Measurements from ENCODE around the gene CACNA1I. TPM values are rescaled to one million over a fixed set of nuclear protein-coding genes. Genes with fewer than 3 reads are reported as not detected.

Gene CACNA1I
- total RNA-seq, 4 donors from 2014 or later = under 0.01 to 0.39 (median 0.33) TPM; not detected in 1

DNA sequence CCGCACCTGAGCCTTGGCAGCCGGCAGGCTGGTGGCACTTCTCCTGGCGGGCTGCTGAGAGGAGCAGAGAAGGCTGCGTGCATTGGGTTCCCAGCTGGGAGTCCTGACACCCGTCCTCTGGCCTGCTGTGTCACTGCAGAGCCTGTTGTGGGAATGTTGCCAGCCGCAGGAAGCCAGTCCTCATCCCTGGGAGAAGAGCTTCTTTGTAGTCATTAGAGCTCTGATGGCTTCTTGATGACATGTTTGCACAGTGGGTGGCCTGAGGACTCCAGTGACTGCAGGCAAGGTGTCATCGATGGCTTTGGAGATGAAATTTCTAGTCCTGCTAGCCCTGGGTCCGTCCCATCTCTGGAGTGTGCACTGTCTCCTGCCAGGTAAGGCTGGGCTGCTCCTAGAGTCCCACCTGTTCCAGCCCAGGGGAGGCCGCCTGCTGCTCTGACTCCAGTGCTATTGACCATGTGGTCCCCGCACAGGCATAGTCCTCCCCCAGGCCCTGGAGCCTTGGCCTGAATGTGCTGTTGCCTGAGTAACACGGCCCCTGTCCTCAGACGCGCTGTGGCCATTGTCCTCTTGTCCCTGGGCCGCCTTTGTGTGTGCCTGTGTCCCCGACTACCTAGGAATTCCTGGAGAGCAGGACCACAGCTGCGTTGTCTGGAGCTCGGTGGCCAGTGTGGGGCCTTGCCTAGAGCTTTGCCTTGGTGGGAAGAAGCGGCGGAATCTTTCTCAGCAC, 129.2 kb downstream of the CACNA1I start:
- Histone ChIP-seq H3K27me3 (peaks cover 0 to 64% (median 0%) of the 10 kb centered on the region in 4 donors), H3K4me3 (no peak overlapping the region), H3K4me1 (peaks cover 0 to 13% (median 12%) of the 10 kb centered on the region in 4 donors), H3K27ac (replicated peaks in 1 of 4) (no peak overlapping the region), H3K9me3 (no peaks in the 10 kb centered on the region), H3K36me3 (no peaks in the 10 kb centered on the region)
- 90% methylated on average over 14 of the region's 19 CpGs for WGBS
- no peak for TF ChIP-seq POLR2AphosphoS5 (IDR thresholded peaks at IDR 0.05)
- TF ChIP-seq POLR2A (IDR thresholded peaks at IDR 0.05; ENCODE audit: low read depth) = no peak
- TF ChIP-seq CTCF (IDR thresholded peaks at IDR 0.05) = no peak
- no peak for TF ChIP-seq EP300 (IDR thresholded peaks at IDR 0.05)
- intact Hi-C loops (cut with DNase I) = no loop called here
- no peak for DNase-seq (ENCODE audit: extremely low spot score)

- Histone ChIP-seq H3K27ac (replicated peaks in 1 of 4) (no peak overlapping the region), H3K4me3 (no peak overlapping the region), H3K4me1 (peaks cover 0 to 13% (median 13%) of the 10 kb centered on the region in 4 donors), H3K9me3 (no peaks in the 10 kb centered on the region), H3K36me3 (no peaks in the 10 kb centered on the region), H3K27me3 (peaks cover 0 to 64% (median 0%) of the 10 kb centered on the region in 4 donors)
- no peak for TF ChIP-seq POLR2AphosphoS5 (IDR thresholded peaks at IDR 0.05)
- TF ChIP-seq CTCF (IDR thresholded peaks at IDR 0.05) = no peak
- TF ChIP-seq POLR2A (IDR thresholded peaks at IDR 0.05; ENCODE audit: low read depth) = no peak
- TF ChIP-seq EP300 (IDR thresholded peaks at IDR 0.05) = no peak
- no peak for DNase-seq (ENCODE audit: extremely low spot score)
- 89% methylated on average over 4 of the region's 7 CpGs for WGBS
- intact Hi-C loops (cut with DNase I) = no loop called here
Observed at GRCh38 chr22:39700565-39700964, 130.0 kb downstream of the CACNA1I start.

DNA sequence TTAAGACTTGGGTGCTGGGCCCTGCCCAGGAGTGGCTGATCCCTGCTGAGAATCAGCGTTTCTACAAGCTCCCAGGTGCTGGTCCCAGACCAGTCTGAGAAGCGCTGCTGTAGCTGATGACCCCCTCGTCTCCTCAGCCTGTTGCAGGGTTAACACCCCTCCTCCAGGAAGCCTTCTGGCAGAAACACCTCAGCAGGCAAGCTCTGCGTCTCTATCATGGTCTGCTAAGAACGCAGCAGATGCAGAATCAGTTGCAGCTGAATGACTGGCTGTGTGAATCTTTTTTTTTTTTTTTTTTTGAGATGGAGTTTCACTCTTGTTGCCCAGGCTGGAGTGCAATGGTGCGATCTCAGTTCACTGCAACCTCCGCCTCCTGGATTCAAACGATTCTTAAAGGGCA, 132.5 kb downstream of the CACNA1I start:
- Histone ChIP-seq H3K27ac (replicated peaks in 1 of 4) (no peak overlapping the region), H3K27me3 (peaks cover 0 to 51% (median 0%) of the 10 kb centered on the region in 4 donors), H3K4me3 (no peak overlapping the region), H3K36me3 (no peaks in the 10 kb centered on the region), H3K4me1 (peaks cover 0 to 13% (median 13%) of the 10 kb centered on the region in 4 donors), H3K9me3 (no peaks in the 10 kb centered on the region)
- TF ChIP-seq EP300 (IDR thresholded peaks at IDR 0.05) = no peak
- TF ChIP-seq CTCF (IDR thresholded peaks at IDR 0.05) = no peak
- TF ChIP-seq POLR2A (IDR thresholded peaks at IDR 0.05; ENCODE audit: low read depth) = no peak
- TF ChIP-seq POLR2AphosphoS5 (IDR thresholded peaks at IDR 0.05) = no peak
- DNase-seq (ENCODE audit: extremely low spot score) = no peak
- 74% methylated on average over 8 of the region's 8 CpGs for WGBS
- intact Hi-C loops (cut with DNase I) = no loop called here

DNA sequence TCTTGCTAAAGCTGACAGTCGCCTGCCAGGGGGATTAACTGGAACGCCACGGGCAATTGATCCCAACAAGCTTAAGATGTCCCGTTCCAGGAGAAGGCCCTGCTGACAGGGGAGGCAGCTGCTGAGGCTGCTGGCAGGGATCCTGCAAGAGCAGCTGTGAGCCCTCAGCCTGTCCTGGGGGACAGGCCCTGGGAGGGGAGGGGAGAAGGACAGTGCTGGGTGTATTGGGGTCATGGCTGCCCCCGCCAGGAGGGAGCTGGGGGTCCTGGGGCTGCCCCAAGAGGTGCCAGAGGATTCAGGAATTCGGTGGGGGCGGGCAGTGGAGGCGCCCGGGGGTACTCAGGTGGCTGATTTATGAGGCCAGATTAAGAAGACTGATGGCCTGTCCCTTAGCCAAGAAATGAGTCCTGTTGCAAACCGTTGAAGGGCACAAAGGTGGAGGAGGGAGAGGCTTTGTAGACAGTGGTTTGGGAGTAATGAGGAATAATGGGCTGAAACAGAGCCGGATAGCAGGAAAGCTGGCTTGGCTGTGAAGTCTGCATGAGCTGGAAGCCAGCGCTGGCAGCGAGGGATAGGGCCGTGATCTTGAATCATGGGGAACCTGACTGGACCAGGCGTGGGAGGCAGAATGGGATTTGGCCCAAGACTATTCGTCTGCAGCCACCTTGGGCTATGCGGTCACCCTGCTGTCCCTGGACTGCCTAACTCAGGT, 133.5 kb downstream of the CACNA1I start:
- H3K9me3 ChIP-seq = no peaks in the 10 kb centered on the region
- H3K27ac ChIP-seq (replicated peaks in 1 of 4) = no peak overlapping the region
- H3K4me1 ChIP-seq = peaks cover 0 to 13% (median 13%) of the 10 kb centered on the region in 4 donors
- H3K4me3 ChIP-seq = no peak overlapping the region
- TF ChIP-seq POLR2AphosphoS5 (IDR thresholded peaks at IDR 0.05) = no peak
- TF ChIP-seq POLR2A (IDR thresholded peaks at IDR 0.05; ENCODE audit: low read depth) = no peak
- no peak for TF ChIP-seq CTCF (IDR thresholded peaks at IDR 0.05)
- no peak for TF ChIP-seq EP300 (IDR thresholded peaks at IDR 0.05)
- H3K27me3 ChIP-seq = peaks cover 0 to 55% (median 0%) of the 10 kb centered on the region in 4 donors
- intact Hi-C loops (cut with DNase I) = no loop called here
- 45% methylated on average over 15 of the region's 17 CpGs for WGBS
- no peaks in the 10 kb centered on the region for H3K36me3 ChIP-seq
- DNase-seq (ENCODE audit: extremely low spot score) = no peak

Data from esophagus muscularis mucosa (tissue), 4 donors.